ENCODE results near the gene BRPF3.

- TF ChIP-seq POLR2A (IDR thresholded peaks at IDR 0.05) (no peak), CTCF (IDR thresholded peaks at IDR 0.05) (no peak)
Measured at GRCh38 chr6:36171573-36171972, 25.0 kb upstream of the BRPF3 start.
